Hepatocyte (in vitro differentiated cells): Measurements from ENCODE around the gene GAS1.

Experiments
- EZH2phosphoT487 ChIP-seq: fragments of 200-600 bp; sonication (generic); IDR thresholded peaks from one replicate; pipeline ENCODE4 v1.6.1; 2018; ENCODE audit warnings: antibody characterized with exemption, mild to moderate bottlenecking, low read depth, moderate library complexity; ENCODE audit not compliant: unreplicated experiment, severe bottlenecking
- TF ChIP-seq, protein P1 (sequence below): fragments of 200-600 bp; sonication (generic); IDR thresholded peaks from 2 replicates; pipeline ENCODE4 v1.5.1; 2016; ENCODE audit warnings: antibody characterized with exemption, mild to moderate bottlenecking; ENCODE audit not compliant: poor library complexity

DNA sequence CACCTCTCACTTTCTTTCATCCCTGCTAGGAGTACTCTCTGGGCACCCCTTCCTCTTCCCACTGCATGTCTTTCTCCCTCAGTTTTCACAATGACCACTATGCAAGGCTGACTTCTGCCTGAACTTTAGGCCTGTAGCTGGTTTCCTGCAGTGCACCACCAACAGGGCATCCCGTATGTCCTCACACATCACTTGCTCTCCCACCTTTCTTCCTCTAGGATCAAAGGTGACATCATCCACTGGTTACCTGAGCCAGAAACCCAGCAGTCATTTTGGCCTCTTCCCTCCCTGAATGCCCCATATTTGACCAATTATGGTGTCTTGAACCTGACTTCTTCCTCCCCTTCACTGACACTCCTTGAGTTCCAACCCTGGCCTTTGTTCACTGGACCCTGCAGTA lies 8.5 kb downstream of the GAS1 start:
- TF ChIP-seq, protein P1, sequence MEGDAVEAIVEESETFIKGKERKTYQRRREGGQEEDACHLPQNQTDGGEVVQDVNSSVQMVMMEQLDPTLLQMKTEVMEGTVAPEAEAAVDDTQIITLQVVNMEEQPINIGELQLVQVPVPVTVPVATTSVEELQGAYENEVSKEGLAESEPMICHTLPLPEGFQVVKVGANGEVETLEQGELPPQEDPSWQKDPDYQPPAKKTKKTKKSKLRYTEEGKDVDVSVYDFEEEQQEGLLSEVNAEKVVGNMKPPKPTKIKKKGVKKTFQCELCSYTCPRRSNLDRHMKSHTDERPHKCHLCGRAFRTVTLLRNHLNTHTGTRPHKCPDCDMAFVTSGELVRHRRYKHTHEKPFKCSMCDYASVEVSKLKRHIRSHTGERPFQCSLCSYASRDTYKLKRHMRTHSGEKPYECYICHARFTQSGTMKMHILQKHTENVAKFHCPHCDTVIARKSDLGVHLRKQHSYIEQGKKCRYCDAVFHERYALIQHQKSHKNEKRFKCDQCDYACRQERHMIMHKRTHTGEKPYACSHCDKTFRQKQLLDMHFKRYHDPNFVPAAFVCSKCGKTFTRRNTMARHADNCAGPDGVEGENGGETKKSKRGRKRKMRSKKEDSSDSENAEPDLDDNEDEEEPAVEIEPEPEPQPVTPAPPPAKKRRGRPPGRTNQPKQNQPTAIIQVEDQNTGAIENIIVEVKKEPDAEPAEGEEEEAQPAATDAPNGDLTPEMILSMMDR, result no peak
- no peak for TF ChIP-seq EZH2phosphoT487
